Endodermal cell (in vitro differentiated cells): ENCODE data around the gene CIB1. TPM values are rescaled to one million over a fixed set of nuclear protein-coding genes. Genes with fewer than 3 reads are reported as not detected.

Experiments
- DNase-seq: peaks from one replicate; pipeline ENCODE4 v3.0.0-alpha.2; 2017
- H3K27ac ChIP-seq: 2 replicates; pipeline ENCODE4 v1.5.1; 2013; ENCODE audit warnings: mild to moderate bottlenecking, low read depth, low read length, moderate library complexity
- H3K27me3 ChIP-seq: 2 replicates; pipeline ENCODE4 v1.6.1; 2013; ENCODE audit warnings: mild to moderate bottlenecking, low read length, moderate library complexity; ENCODE audit not compliant: insufficient read depth, control insufficient read depth, poor library complexity, severe bottlenecking
- H3K36me3 ChIP-seq: 2 replicates; pipeline ENCODE4 v1.7.0; 2013; ENCODE audit warnings: mild to moderate bottlenecking, low read length, moderate library complexity; ENCODE audit not compliant: control insufficient read depth, insufficient read depth
- H3K4me1 ChIP-seq: one replicate; pipeline ENCODE4 v1.7.0; 2013; ENCODE audit warnings: low read length; ENCODE audit not compliant: control insufficient read depth, insufficient read depth
- H3K4me3 ChIP-seq: 2 replicates; pipeline ENCODE4 v1.5.1; 2013; ENCODE audit warnings: mild to moderate bottlenecking, low read length, moderate library complexity
- H3K9ac ChIP-seq: 2 replicates; pipeline ENCODE4 v1.6.1; 2013; ENCODE audit warnings: mild to moderate bottlenecking, low read length, moderate library complexity; ENCODE audit not compliant: poor library complexity, severe bottlenecking; ENCODE audit errors: extremely low read depth
- H3K9me3 ChIP-seq: 2 replicates; pipeline ENCODE4 v1.6.1; 2013; ENCODE audit warnings: mild to moderate bottlenecking, low read length, moderate library complexity; ENCODE audit not compliant: control insufficient read depth
- H3K27ac Mint-ChIP-seq: 2 replicates; pipeline ENCODE4 v1.8.0; 2020; ENCODE audit warnings: mixed read lengths
- H3K27me3 Mint-ChIP-seq: 2 replicates; pipeline ENCODE4 v1.8.0; 2021; ENCODE audit warnings: mild to moderate bottlenecking, mixed read lengths; ENCODE audit not compliant: insufficient read depth
- H3K36me3 Mint-ChIP-seq: 2 replicates; pipeline ENCODE4 v1.8.0; 2020; ENCODE audit warnings: low read depth, mixed read lengths
- H3K4me1 Mint-ChIP-seq: 2 replicates; pipeline ENCODE4 v1.8.0; 2020; ENCODE audit warnings: mixed read lengths
- H3K4me3 Mint-ChIP-seq: 2 replicates; pipeline ENCODE4 v1.8.0; 2020; ENCODE audit warnings: mild to moderate bottlenecking, moderate library complexity, mixed read lengths
- H3K9me3 Mint-ChIP-seq: 2 replicates; pipeline ENCODE4 v1.8.0; 2020; ENCODE audit warnings: mild to moderate bottlenecking, mixed read lengths
- WGBS, 2 experiments: methylation state at CpG; one replicate each; pipeline versions ENCODE4 v1.1.5 to v1.1.7; 2013; ENCODE audit warnings: missing lambda C conversion rate in 2 of 2, mixed read lengths in 1 of 2; ENCODE audit not compliant: insufficient coverage in 1 of 2, insufficient read length in 1 of 2; 5-methylcytosine and 5-hydroxymethylcytosine counted together
- total RNA-seq, 2 donors: library from RNA; stranded (reverse); fragmentation: NEBNext Ultra II Directional in 1 of 2; extraction: Animal tissue kit (Norgen Biotek cat#: 25700) in 1 of 2; gene quantifications; 2 replicates in 1 of 2; 3 replicates in 1 of 2; pipeline ENCODE4 v1.2.1, GENCODE V29; 2021
- TF ChIP-seq, protein P1 (sequence below): fragments of 200-600 bp; sonication (generic); conservative IDR thresholded peaks from 2 replicates; pipeline ENCODE4 v1.5.0; 2021; ENCODE audit warnings: antibody characterized with exemption, mild to moderate bottlenecking

CIB1 gene
- total RNA-seq, 2 donors from 2014 or later = 31.3 to 34.0 TPM

DNA sequence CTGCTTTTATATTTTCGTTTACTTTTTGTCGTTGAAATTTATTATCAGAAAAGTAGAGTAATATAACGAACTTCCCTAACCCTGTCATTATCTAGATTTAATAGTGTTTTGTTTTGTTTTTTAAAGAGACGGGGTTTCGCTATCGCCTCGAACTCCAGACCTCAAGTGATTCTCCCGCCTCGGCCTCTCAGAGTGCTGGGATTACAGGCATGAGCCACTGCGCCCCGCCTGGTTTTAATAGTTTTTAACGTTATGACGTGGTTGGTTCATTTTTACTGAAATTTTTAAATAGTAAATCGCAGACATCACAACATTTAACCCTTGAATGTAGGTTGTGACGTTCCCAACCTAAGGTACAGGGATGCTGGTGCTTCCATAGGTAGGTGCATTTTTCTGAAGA is 32.7 kb upstream of the CIB1 start:
- Histone ChIP-seq H3K4me1 (no peaks in the 10 kb centered on the region), H3K27ac (peak overlapping the region; percentile 89), H3K36me3 (peaks cover 35% of the 10 kb centered on the region), H3K4me3 (peak overlapping the region; percentile 94), H3K27me3 (no peaks in the 10 kb centered on the region), H3K9ac (peak overlapping the region; percentile 82), H3K9me3 (no peaks in the 10 kb centered on the region)
- H3K4me3 Mint-ChIP-seq = peak overlapping the region; percentile 88
- no peaks in the 10 kb centered on the region for H3K9me3 Mint-ChIP-seq
- peaks cover 23% of the 10 kb centered on the region for H3K4me1 Mint-ChIP-seq
- TF ChIP-seq, protein P1, sequence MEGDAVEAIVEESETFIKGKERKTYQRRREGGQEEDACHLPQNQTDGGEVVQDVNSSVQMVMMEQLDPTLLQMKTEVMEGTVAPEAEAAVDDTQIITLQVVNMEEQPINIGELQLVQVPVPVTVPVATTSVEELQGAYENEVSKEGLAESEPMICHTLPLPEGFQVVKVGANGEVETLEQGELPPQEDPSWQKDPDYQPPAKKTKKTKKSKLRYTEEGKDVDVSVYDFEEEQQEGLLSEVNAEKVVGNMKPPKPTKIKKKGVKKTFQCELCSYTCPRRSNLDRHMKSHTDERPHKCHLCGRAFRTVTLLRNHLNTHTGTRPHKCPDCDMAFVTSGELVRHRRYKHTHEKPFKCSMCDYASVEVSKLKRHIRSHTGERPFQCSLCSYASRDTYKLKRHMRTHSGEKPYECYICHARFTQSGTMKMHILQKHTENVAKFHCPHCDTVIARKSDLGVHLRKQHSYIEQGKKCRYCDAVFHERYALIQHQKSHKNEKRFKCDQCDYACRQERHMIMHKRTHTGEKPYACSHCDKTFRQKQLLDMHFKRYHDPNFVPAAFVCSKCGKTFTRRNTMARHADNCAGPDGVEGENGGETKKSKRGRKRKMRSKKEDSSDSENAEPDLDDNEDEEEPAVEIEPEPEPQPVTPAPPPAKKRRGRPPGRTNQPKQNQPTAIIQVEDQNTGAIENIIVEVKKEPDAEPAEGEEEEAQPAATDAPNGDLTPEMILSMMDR = no peak
- WGBS, 2 experiments = 27 to 34% methylated on average over 7 to 12 of the region's 15 CpGs
- DNase-seq = no peak
- H3K36me3 Mint-ChIP-seq = peaks cover 37% of the 10 kb centered on the region
- peak overlapping the region; percentile 95 for H3K27ac Mint-ChIP-seq
- H3K27me3 Mint-ChIP-seq = peaks cover 1% of the 10 kb centered on the region

DNA sequence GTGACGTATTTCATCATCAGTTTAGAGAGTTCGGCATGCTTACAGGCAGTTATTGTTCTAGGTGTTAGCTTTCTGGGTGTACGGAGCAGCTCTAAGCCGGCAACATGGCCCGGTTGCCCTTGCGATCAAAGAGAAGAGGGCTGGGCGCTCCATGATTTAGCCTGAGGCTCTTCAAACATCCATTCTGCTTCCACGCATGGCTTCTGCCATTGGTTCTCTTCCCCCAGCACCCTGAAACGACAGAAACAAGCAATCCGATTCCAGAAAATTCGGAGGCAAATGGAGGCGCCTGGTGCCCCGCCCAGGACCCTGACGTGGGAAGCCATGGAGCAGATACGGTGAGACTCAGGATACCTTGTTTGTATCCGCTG is 32.3 kb upstream of the CIB1 start:
- H3K9me3 Mint-ChIP-seq = no peaks in the 10 kb centered on the region
- Histone ChIP-seq H3K4me3 (peak overlapping the region; percentile 94), H3K9me3 (no peaks in the 10 kb centered on the region), H3K9ac (peak overlapping the region; percentile 82), H3K27ac (peak overlapping the region; percentile 89), H3K4me1 (no peaks in the 10 kb centered on the region), H3K36me3 (peaks cover 31% of the 10 kb centered on the region), H3K27me3 (no peaks in the 10 kb centered on the region)
- WGBS, 2 experiments = 0% methylated on average over 8 to 16 of the region's 16 CpGs
- H3K27me3 Mint-ChIP-seq = peaks cover 1% of the 10 kb centered on the region
- peak overlapping the region; percentile 88 for H3K4me3 Mint-ChIP-seq
- H3K36me3 Mint-ChIP-seq = peaks cover 33% of the 10 kb centered on the region
- H3K27ac Mint-ChIP-seq = peak overlapping the region; percentile 95
- TF ChIP-seq, protein P1 = no peak
- H3K4me1 Mint-ChIP-seq = peaks cover 23% of the 10 kb centered on the region
- DNase-seq = peak; percentile 71

GRCh38 chr15:90265271-90266060 is 31.7 kb upstream of the CIB1 start, which contains the start of gene NGRN:
Gene NGRN (plus strand): TSS chr15:90265672. CDS start chr15:90265713, 41 bp downstream.
- H3K4me1 Mint-ChIP-seq = peaks cover 23% of the 10 kb centered on the region
- WGBS, 2 experiments = 0 to 1% methylated on average over 36 to 59 of the region's 59 CpGs
- peak within 1 kb of the TSS; percentile 82 for H3K9ac ChIP-seq
- H3K27ac ChIP-seq = peak within 1 kb of the TSS; percentile 89
- H3K36me3 Mint-ChIP-seq = peaks cover 29% of the 10 kb centered on the region
- H3K4me3 Mint-ChIP-seq = peak within 1 kb of the TSS; percentile 88
- no peaks in the 10 kb centered on the region for H3K9me3 ChIP-seq
- H3K4me1 ChIP-seq = no peaks in the 10 kb centered on the region
- H3K27me3 ChIP-seq = no peaks in the 10 kb centered on the region
- TF ChIP-seq, protein P1 = no peak
- peak within 1 kb of the TSS; percentile 94 for H3K4me3 ChIP-seq
- no peaks in the 10 kb centered on the region for H3K9me3 Mint-ChIP-seq
- peak; percentile 92 for DNase-seq
- H3K27me3 Mint-ChIP-seq = peaks cover 1% of the 10 kb centered on the region
- H3K36me3 ChIP-seq = peaks cover 25% of the 10 kb centered on the region
- H3K27ac Mint-ChIP-seq = peak within 1 kb of the TSS; percentile 95
